ENCODE results near the gene SLC16A5.
A peak's percentile ranks its signal among the peaks of the same experiment; 100 is the strongest.

The SLC16A5 gene

GRCh38 chr17:75088465-75089417 is 987 bp downstream of the SLC16A5 start:
- DNase-seq = no peak

- no peak for DNase-seq
Measured at GRCh38 chr17:75090871-75091854, 3.4 kb downstream of the SLC16A5 start.

DNA sequence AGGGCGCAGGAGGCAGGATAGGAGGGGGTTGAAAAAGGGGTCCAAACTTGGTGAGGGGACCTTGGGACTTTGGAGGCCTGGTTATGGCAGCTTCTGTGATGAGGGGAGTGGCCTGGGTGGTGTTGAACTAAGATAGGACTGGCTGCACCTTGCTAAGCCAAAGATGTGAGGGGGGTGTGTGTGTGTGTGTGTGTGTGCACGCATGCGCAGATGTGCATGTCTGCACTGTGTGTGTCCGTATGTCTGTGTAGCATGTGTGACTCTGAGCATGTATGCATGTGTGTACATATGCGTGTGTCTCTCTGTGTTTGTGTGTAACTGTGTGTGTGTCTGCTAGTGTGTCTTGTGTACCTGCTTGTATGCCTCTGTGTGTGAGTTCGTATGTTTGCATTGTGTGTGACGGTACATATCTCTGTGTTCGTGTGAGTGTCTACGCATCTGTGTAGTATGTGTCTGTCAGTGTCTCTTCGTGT is 4.1 kb downstream of the SLC16A5 start:
- DNase-seq = no peak

GRCh38 chr17:75093548-75094158 is 5.9 kb downstream of the SLC16A5 start:
- no peak for DNase-seq

DNA sequence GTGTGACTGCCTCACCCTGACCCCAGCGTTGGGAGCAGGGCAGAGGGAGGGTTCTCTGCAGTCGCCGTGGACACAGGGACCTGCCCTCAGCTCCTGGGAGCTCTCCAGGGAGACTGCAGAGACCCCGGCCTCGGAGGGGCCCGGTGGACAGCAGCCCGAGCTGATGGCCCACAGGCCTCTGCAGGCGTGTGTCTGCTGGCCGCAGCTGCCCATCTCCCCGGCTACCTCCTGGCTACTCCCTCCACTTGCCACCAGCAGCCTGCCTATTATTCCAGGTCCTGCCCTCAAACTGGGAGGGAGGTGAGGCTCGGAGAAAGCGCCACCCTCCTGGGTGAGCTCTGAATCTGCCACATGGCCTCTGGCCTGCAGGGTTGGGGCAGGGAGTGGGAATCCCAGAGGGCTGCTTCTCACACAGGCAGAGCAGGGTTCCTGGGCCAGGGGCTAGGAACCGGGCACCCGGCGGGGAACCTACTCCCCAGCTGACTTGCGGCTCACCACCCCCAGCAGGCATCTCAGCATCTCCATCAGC is 7.2 kb downstream of the SLC16A5 start:
- DNase-seq = no peak

- no peak for DNase-seq
Measured at GRCh38 chr17:75096082-75096625, 8.4 kb downstream of the SLC16A5 start.

GRCh38 chr17:75097865-75098264 is 10.1 kb downstream of the SLC16A5 start:
- no peak for DNase-seq

- no peak for DNase-seq
Measured at GRCh38 chr17:75098861-75099260, 11.1 kb downstream of the SLC16A5 start.

DNA sequence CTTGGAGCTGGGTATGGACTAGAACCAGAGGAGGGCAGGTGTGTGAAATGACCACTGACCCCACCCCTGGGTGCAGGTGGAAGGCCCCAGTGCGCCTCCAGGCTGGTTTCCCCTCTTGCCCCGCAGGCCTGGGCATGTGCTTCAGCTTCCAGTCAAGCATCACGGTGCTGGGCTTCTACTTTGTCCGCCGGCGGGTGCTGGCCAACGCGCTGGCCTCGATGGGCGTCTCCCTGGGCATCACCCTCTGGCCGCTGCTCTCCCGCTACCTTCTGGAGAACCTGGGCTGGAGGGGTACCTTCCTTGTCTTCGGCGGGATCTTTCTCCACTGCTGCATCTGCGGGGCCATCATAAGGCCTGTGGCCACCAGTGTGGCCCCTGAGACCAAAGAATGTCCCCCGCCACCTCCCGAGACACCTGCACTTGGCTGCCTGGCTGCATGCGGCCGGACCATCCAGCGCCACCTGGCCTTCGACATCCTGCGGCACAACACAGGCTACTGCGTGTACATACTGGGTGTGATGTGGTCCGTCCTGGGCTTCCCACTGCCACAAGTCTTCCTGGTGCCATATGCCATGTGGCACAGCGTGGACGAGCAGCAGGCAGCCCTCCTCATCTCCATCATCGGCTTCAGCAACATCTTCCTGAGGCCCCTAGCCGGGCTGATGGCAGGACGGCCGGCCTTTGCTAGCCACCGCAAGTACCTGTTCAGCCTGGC is 12.3 kb downstream of the SLC16A5 start:
- no peak for DNase-seq

GRCh38 chr17:75102385-75102821 is 14.6 kb downstream of the SLC16A5 start:
- no peak for DNase-seq

DNA sequence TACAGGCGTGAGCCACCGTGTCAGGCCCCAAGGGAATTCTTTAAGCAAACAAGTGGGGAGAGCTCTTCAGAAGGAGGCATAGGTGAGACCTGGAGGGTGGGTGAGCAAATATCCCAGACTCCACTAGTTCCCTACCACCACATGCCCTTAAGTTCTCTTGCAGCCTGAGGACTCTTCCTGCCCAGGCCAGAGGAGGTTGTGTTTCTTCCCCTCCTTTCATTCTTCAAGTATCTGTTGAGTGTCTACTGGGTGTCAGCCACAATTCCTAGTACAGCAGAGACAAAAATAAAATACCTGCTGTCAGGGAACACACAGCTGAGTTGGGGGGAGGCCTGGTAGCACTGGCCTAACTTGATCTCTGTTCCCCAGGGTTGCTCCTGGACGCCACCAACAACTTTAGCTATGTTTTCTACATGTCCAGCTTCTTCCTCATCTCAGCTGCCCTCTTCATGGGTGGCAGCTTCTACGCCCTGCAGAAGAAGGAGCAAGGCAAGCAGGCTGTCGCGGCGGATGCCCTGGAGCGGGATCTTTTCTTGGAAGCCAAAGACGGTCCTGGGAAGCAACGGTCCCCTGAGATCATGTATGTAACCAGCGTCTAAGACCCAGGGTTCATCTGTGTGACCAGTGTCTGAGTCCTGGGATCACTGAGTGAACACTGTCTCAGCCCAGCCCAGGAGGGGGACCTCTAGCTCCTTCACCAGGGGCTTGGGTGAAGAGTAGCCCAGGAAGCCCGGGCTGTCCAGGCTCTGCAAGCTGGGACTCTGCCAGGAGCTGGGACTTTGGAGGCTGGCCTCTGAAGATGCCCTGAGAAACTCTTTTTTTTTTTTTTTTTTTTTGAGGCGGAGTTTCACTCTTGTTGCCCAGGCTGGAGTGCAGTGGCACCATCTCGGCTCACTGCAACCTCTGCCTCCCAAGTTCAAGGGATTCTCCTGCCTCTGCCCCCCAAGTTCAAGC is 16.1 kb downstream of the SLC16A5 start:
- DNase-seq = no peak

- DNase-seq = no peak
Measured at GRCh38 chr17:75105126-75106080, 17.6 kb downstream of the SLC16A5 start.

- DNase-seq = no peak
Measured at GRCh38 chr17:75108193-75108592, 20.4 kb downstream of the SLC16A5 start.

- no peak for DNase-seq
Measured at GRCh38 chr17:75109046-75109406, 21.3 kb downstream of the SLC16A5 start.

DNA sequence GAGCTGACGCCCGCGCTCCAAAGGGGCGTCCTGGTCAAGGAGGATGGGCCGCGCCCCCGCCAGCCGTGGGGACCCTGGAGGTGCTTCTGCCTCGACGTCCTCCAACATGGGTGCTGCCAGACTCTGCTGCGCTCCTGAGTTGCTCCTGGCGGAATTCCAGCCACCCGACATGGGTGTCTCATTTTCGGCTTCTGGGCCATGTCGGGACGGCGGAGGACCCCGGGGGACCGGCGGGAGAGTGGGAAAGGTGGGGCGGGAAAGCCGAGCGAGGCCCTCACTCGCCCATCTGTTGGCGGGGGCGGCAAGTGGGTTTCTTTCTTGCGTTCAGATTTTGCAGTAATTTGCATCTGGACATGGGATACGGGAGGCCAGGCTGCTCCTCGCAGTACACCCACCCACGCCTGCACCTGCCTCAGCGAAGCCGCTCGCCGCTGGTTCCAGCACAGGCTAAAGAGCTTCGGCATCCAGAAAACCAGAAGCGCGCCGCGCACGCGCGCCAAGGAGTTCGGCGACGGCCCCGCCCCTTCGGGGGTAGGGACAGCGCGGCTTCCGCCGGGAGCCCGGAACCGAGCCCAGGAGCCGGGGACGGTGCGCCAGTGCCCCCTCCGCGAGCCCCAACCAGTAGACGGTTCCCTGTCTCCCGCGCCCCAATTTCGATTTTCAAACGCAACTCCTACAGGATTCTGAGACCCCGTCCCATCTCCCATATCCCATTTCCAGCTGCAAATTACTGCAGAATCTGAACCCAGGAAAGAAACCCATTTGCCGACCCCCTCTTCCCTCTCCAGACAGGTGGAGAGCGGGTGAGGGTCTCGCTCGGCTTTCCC is 21.9 kb downstream of the SLC16A5 start, which contains the start of gene ARMC7:
Gene ARMC7 (plus strand): TSS at position 563 of the 827 bp plus-strand sequence. CDS start 320 bp downstream, outside the sequence.
- DNase-seq = peak; percentile 86 to 90

GRCh38 chr17:75110234-75110937 is 22.6 kb downstream of the SLC16A5 start:
- DNase-seq = no peak

DNA sequence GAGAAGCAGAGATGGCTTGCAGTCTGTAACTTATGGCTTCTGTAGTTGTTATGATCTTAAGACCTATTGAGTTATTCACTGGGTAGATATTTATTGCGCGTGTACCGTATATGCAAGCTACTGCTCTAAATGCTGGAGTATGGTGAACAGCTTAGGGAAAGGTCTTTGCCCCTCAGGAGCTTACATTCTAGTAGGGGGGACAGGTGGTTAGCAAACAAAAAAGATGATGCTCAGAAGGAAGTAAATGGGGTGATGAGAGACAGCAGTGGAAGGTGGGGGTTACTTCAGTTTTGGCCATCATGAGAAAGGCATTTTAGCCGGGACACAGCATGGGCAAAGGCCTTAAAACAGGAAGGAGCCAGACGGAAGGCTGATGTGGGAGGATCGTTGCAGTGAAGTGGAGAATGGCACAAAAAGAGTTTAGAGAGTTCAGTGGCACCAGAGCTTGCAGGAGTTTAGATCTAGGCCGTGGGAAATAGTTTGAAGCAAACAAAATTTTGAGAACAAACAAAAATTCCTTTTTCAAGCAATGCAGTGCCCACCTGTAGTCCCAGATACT is 24.1 kb downstream of the SLC16A5 start:
- no peak for DNase-seq

Data from activated CD4-positive, alpha-beta T cell treated with anti-CD3 and anti-CD28 coated beads for 4 hours (primary cell).